Stomach (tissue), 9 donors: ENCODE data around the gene MIPEP. TPM values are rescaled to one million over a fixed set of nuclear protein-coding genes. Genes with fewer than 3 reads are reported as not detected.

ENCODE experiments used
- DNase-seq, 2 donors: peaks; one replicate each; pipeline versions ENCODE4 v3.0.0 to v3.0.0-alpha.2; 2013 to 2019
- H3K27ac ChIP-seq, 5 donors: fragments of 200-600 bp in 4 of 5; sonication (generic) in 4 of 5; one replicate each; pipeline ENCODE4 v1.5.1; 2013 to 2019; ENCODE audit warnings: mild to moderate bottlenecking in 1 of 5, moderate library complexity in 1 of 5
- H3K27me3 ChIP-seq, 3 donors: fragments of 200-600 bp; sonication (generic); one replicate each; pipeline ENCODE4 v1.5.1; 2017 to 2019; ENCODE audit warnings: mixed run types in 1 of 3
- H3K36me3 ChIP-seq, 4 donors: fragments of 200-600 bp; sonication (generic); 1 replicate in 3 of 4; 2 replicates in 1 of 4; pipeline ENCODE4 v1.5.1; 2016 to 2019
- H3K4me1 ChIP-seq, 4 donors: fragments of 200-600 bp; sonication (generic); one replicate each; pipeline ENCODE4 v1.5.1; 2016 to 2019
- H3K4me3 ChIP-seq, 4 donors: fragments of 200-600 bp; sonication (generic) in 3 of 4; one replicate each; pipeline ENCODE4 v1.5.1; 2016 to 2019; ENCODE audit warnings: mild to moderate bottlenecking in 1 of 4
- H3K9me3 ChIP-seq, 4 donors: fragments of 200-600 bp; sonication (generic); one replicate each; pipeline ENCODE4 v1.5.1; 2016 to 2019
- CTCF ChIP-seq, 7 experiments: fragments of 450-650 bp in 4 of 7; fragments of 200-600 bp in 3 of 7; sonication (generic) in 3 of 7; IDR thresholded peaks; one replicate each; pipeline ENCODE4 v1.5.1; 2016 to 2019; ENCODE audit warnings: antibody characterized with exemption in 7 of 7, control low read depth in 2 of 7, mild to moderate bottlenecking in 1 of 7
- EP300 ChIP-seq: sonication (generic); formaldehyde crosslinking; IDR thresholded peaks from one replicate; pipeline ENCODE4 v1.6.1; 2017; ENCODE audit warnings: antibody characterized with exemption
- POLR2A ChIP-seq, 4 donors: fragments of 450-650 bp; IDR thresholded peaks; one replicate each; pipeline ENCODE4 v1.6.1; 2016; ENCODE audit warnings: antibody characterized with exemption in 4 of 4, control low read depth in 2 of 4, mild to moderate bottlenecking in 1 of 4, moderate library complexity in 1 of 4
- POLR2AphosphoS5 ChIP-seq, 3 donors: sonication (generic); formaldehyde crosslinking; IDR thresholded peaks; one replicate each; pipeline ENCODE4 v1.6.1; 2016; ENCODE audit warnings: antibody characterized with exemption in 3 of 3
- WGBS, 5 donors: extraction: QIAGEN DNeasy Blood & Tissue Kit in 3 of 5; methylation state at CpG; one replicate each; pipeline versions ENCODE4 v1.1.5 to v1.1.7; 2013 to 2018; 5-methylcytosine and 5-hydroxymethylcytosine counted together
- intact Hi-C: fragments of 100-400 bp; cut with DNase I; formaldehyde crosslinking; loops from one replicate; pipeline ENCODE4 v1.15.1; 2023; ENCODE audit warnings: low total_unique reads
- polyA plus RNA-seq, 3 donors: library from polyadenylated mRNA; stranded (reverse); fragments of 200-250 nt; gene quantifications; one replicate each; pipeline ENCODE4 v1.2.3, GENCODE V29; 2013
- small RNA-seq, 4 donors: library from RNA; depleted of rRNA; stranded (forward); fragments of <200 nt; gene quantifications; one replicate each; pipeline ENCODE3, GENCODE V24; 2016
- total RNA-seq, 5 donors: library from RNA; depleted of rRNA; stranded (reverse); fragments of >200 nt; gene quantifications; one replicate each; pipeline versions ENCODE4 v1.1.0 to v1.2.3, GENCODE V29; 2014 to 2016
- donor health status: healthy with polysubstance abuse.
- donor health status: Bipolar disorder and iron deficiency.
- donor health status: healthy.

MIPEP gene
- total and polyA plus RNA-seq, 8 donors, result 1.2 to 43.2 (median 15.2) TPM

- no peaks in the 10 kb centered on the region for H3K27me3 ChIP-seq
These were observed 202.3 kb downstream of the MIPEP start for GRCh38 chr13:23686948-23687347.

GRCh38 chr13:23685416-23685815 is 203.8 kb downstream of the MIPEP start:
- DNase-seq, result no peak
- intact Hi-C loops, result no loop called here
- no peak overlapping the region for H3K4me3 ChIP-seq
- TF ChIP-seq POLR2A (IDR thresholded peaks at IDR 0.05), result no peak
- peak overlapping the region in 1 of 5 donors; percentile 24 for H3K27ac ChIP-seq
- WGBS, 5 donors, result 59 to 86% (median 72%) methylated on average over 1 of the region's 1 CpG
- H3K36me3 ChIP-seq, result no peaks in the 10 kb centered on the region
- H3K4me1 ChIP-seq, result no peaks in the 10 kb centered on the region
- H3K27me3 ChIP-seq, result no peaks in the 10 kb centered on the region
- peaks cover 0 to 11% (median 9%) of the 10 kb centered on the region in 4 donors for H3K9me3 ChIP-seq

More at GRCh38 chr13:23686948-23687347, 202.3 kb downstream of the MIPEP start:
- Histone ChIP-seq H3K9me3 (peaks cover 0 to 11% (median 9%) of the 10 kb centered on the region in 4 donors), H3K27ac (no peak overlapping the region), H3K4me1 (no peaks in the 10 kb centered on the region), H3K4me3 (no peak overlapping the region), H3K36me3 (no peaks in the 10 kb centered on the region)
- no peak for DNase-seq
- 85 to 91% (median 89%) methylated on average over 3 of the region's 3 CpGs for WGBS, 5 donors
- intact Hi-C loops, result no loop called here
- TF ChIP-seq CTCF (IDR thresholded peaks at IDR 0.05), result no peak
- no peak for TF ChIP-seq POLR2AphosphoS5 (IDR thresholded peaks at IDR 0.05)
- TF ChIP-seq POLR2A (IDR thresholded peaks at IDR 0.05), result no peak
- TF ChIP-seq EP300, result no peak

- no peak for DNase-seq
- 93 to 99% (median 95%) methylated on average over 2 of the region's 2 CpGs for WGBS, 5 donors
These were observed 204.6 kb downstream of the MIPEP start for GRCh38 chr13:23684647-23685046.

GRCh38 chr13:23683084-23683483 is 206.1 kb downstream of the MIPEP start:
- intact Hi-C loops, result no loop called here
- Histone ChIP-seq H3K4me1 (no peaks in the 10 kb centered on the region), H3K27me3 (no peaks in the 10 kb centered on the region), H3K4me3 (no peak overlapping the region), H3K27ac (no peak overlapping the region), H3K36me3 (no peaks in the 10 kb centered on the region), H3K9me3 (peaks cover 0 to 12% (median 9%) of the 10 kb centered on the region in 4 donors)
- WGBS, 5 donors, result 73 to 86% (median 78%) methylated on average over 4 of the region's 4 CpGs
- no peak for TF ChIP-seq POLR2AphosphoS5 (IDR thresholded peaks at IDR 0.05)
- TF ChIP-seq CTCF (IDR thresholded peaks at IDR 0.05), result no peak
- DNase-seq, result no peak

More at GRCh38 chr13:23684647-23685046, 204.6 kb downstream of the MIPEP start:
- intact Hi-C loops, result no loop called here
- no peak overlapping the region for H3K4me3 ChIP-seq
- H3K27ac ChIP-seq, result no peak overlapping the region
- H3K9me3 ChIP-seq, result peaks cover 0 to 11% (median 9%) of the 10 kb centered on the region in 4 donors
- no peaks in the 10 kb centered on the region for H3K4me1 ChIP-seq
- H3K27me3 ChIP-seq, result no peaks in the 10 kb centered on the region
- TF ChIP-seq EP300 (no peak), CTCF (IDR thresholded peaks at IDR 0.05) (no peak), POLR2AphosphoS5 (IDR thresholded peaks at IDR 0.05) (no peak), POLR2A (IDR thresholded peaks at IDR 0.05) (no peak)
- H3K36me3 ChIP-seq, result no peaks in the 10 kb centered on the region

GRCh38 chr13:23680845-23681669 is 208.1 kb downstream of the MIPEP start:
- 70 to 80% (median 75%) methylated on average over 10 of the region's 10 CpGs for WGBS, 5 donors
- peak overlapping the region in 1 of 5 donors; percentile 5 for H3K27ac ChIP-seq
- H3K4me1 ChIP-seq, result no peaks in the 10 kb centered on the region
- no peaks in the 10 kb centered on the region for H3K27me3 ChIP-seq
- no peaks in the 10 kb centered on the region for H3K36me3 ChIP-seq
- H3K9me3 ChIP-seq, result peaks cover 0 to 16% (median 9%) of the 10 kb centered on the region in 4 donors
- H3K4me3 ChIP-seq, result no peak overlapping the region
- DNase-seq, result no peak
- intact Hi-C loops, result no loop called here
- TF ChIP-seq POLR2A (IDR thresholded peaks at IDR 0.05) (no peak), POLR2AphosphoS5 (IDR thresholded peaks at IDR 0.05) (peak in 1 of 3 donors; percentile 32)

Small RNA genes within 50 kb of the gene (small RNA-seq; reads per million reads assigned to genes)
- 0 reads per million in 4 donors for gene MTCO3P2

Other genes with a start within 250 kb of the MIPEP start
- not detected for gene C1QTNF9B, start 8.1 kb upstream of the MIPEP start, total RNA-seq
- gene C1QTNF9B, start 8.1 kb upstream of the MIPEP start, polyA plus RNA-seq, result not detected